Ovary (tissue), 9 donors: ENCODE results near the gene ZNF274. TPM values are rescaled to one million over a fixed set of nuclear protein-coding genes. Genes with fewer than 3 reads are reported as not detected.

Source experiments
- DNase-seq, 5 donors: peaks; one replicate each; pipeline ENCODE4 v3.0.0-alpha.2; 2019 to 2020
- H3K27ac ChIP-seq, 2 donors: fragments of 200-600 bp; one replicate each; pipeline versions ENCODE4 v1.5.1 to v1.8.0; 2019 to 2022
- H3K27me3 ChIP-seq: fragments of 200-600 bp; one replicate; pipeline ENCODE4 v1.8.0; 2022
- H3K36me3 ChIP-seq: fragments of 200-600 bp; sonication (generic); one replicate; pipeline ENCODE4 v1.5.1; 2019
- H3K4me1 ChIP-seq: one replicate; pipeline ENCODE4 v1.8.1; 2013; ENCODE audit warnings: mild to moderate bottlenecking, moderate library complexity; ENCODE audit not compliant: insufficient read depth
- H3K4me3 ChIP-seq: fragments of 200-600 bp; sonication (generic); one replicate; pipeline ENCODE4 v1.5.1; 2017
- H3K9me3 ChIP-seq, 2 donors: fragments of 200-600 bp in 1 of 2; sonication (generic) in 1 of 2; one replicate each; pipeline versions ENCODE4 v1.5.1 to v1.8.1; 2013 to 2019; ENCODE audit warnings: mild to moderate bottlenecking in 1 of 2, moderate library complexity in 1 of 2
- CTCF ChIP-seq, 3 donors: fragments of 450-650 bp in 2 of 3; fragments of 200-600 bp in 1 of 3; IDR thresholded peaks; one replicate each; pipeline versions ENCODE4 v1.5.1 to v1.8.0; 2016 to 2022; ENCODE audit warnings: antibody characterized with exemption in 3 of 3, mild to moderate bottlenecking in 1 of 3
- EP300 ChIP-seq: sonication (generic); formaldehyde crosslinking; IDR thresholded peaks from one replicate; pipeline ENCODE4 v1.6.1; 2017; ENCODE audit warnings: antibody characterized with exemption
- POLR2A ChIP-seq: fragments of 450-650 bp; IDR thresholded peaks from one replicate; pipeline ENCODE4 v1.6.1; 2017; ENCODE audit warnings: antibody characterized with exemption, mild to moderate bottlenecking, moderate library complexity
- WGBS, 3 donors: extraction: QIAGEN DNeasy Blood & Tissue Kit in 1 of 3; methylation state at CpG; one replicate each; pipeline versions ENCODE4 v1.1.5 to v1.1.7; 2013 to 2017; 5-methylcytosine and 5-hydroxymethylcytosine counted together
- intact Hi-C, 4 donors: fragments of 100-400 bp; cut with DNase I; formaldehyde crosslinking; loops; one replicate each; pipeline versions ENCODE4 v1.11.0 to v1.15.1; 2022 to 2023
- polyA plus RNA-seq, 2 donors: library from polyadenylated mRNA; stranded (reverse); fragments of 200-250 nt in 1 of 2; fragments of 350-450 nt in 1 of 2; fragmentation: Illumina TruSeq in 1 of 2; extraction: RNeasy Lipid Tissue Mini Kit (QIAGEN cat#74804) in 1 of 2; gene quantifications; one replicate each; pipeline ENCODE4 v1.2.3, GENCODE V29; 2013 to 2014
- total RNA-seq, 7 donors: library from RNA; depleted of rRNA in 2 of 7; stranded (reverse); fragments of >200 nt in 2 of 7; fragmentation: NEBNext Ultra II Directional in 3 of 7; extraction: Animal tissue kit (Norgen Biotek cat#: 25700) in 3 of 7; gene quantifications; one replicate each; pipeline versions ENCODE4 v1.1.0 to v1.2.4, GENCODE V29; 2016 to 2023
- donor health status: DM: no; HTN: no; CAD: no; lungs with moderate emphysema.
- donor health status: DM: no; HTN: no; CAD: no.
- donor health status: Bipolar disorder and iron deficiency.
- donor health status: DM: yes; HTN: yes; CAD: no.
- donor health status: DM: no; HTN: no; CAD: no.
- donor health status: DM: yes; HTN: yes; CAD: no.

ZNF274 gene
- total and polyA plus RNA-seq, 9 donors = 20.4 to 61.5 (median 39.8) TPM

DNA sequence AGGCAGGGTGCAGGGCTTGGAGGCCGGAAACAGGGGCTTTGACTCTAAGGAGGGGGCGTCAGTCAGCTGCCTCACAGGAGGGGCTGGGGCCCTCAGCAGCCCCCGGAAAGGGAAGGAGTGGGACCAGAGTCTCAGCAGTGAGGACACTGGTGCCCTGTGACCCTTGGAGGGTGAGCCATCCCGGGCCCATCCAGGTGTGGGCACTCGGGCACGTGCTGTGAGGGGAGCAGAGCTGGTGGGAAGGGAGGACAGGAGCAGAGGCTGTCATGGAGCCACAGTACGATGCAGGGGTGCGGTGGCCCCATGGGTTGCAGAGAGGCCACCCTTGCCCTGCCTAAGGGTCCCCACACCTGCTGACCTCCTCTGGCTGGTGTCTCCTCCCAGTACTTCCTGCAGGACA is 26.7 kb downstream of the ZNF274 start:
- Histone ChIP-seq H3K9me3 (peaks cover 62 to 95% of the 10 kb centered on the region in 2 donors), H3K4me3 (no peak overlapping the region), H3K27ac (no peak overlapping the region), H3K27me3 (no peaks in the 10 kb centered on the region), H3K36me3 (peaks cover 36% of the 10 kb centered on the region), H3K4me1 (no peaks in the 10 kb centered on the region)
- WGBS, 3 donors = 96 to 100% (median 100%) methylated on average over 8 of the region's 8 CpGs
- no peak for TF ChIP-seq EP300
- no peak for TF ChIP-seq CTCF (IDR thresholded peaks at IDR 0.05)
- TF ChIP-seq POLR2A = no peak
- DNase-seq = no peak
- intact Hi-C loops = no loop called here

- H3K36me3 ChIP-seq = peaks cover 26% of the 10 kb centered on the region
- peaks cover 50 to 85% of the 10 kb centered on the region in 2 donors for H3K9me3 ChIP-seq
- no peak overlapping the region for H3K27ac ChIP-seq
- WGBS, 3 donors = 95 to 97% (median 96%) methylated on average over 17 of the region's 17 CpGs
- H3K27me3 ChIP-seq = no peaks in the 10 kb centered on the region
- DNase-seq = no peak
- no peaks in the 10 kb centered on the region for H3K4me1 ChIP-seq
- no peak for TF ChIP-seq EP300
- no peak for TF ChIP-seq CTCF (IDR thresholded peaks at IDR 0.05)
- TF ChIP-seq POLR2A = no peak
- intact Hi-C loops = no loop called here
- no peak overlapping the region for H3K4me3 ChIP-seq
Measured at GRCh38 chr19:58212336-58213074, 29.6 kb downstream of the ZNF274 start.

DNA sequence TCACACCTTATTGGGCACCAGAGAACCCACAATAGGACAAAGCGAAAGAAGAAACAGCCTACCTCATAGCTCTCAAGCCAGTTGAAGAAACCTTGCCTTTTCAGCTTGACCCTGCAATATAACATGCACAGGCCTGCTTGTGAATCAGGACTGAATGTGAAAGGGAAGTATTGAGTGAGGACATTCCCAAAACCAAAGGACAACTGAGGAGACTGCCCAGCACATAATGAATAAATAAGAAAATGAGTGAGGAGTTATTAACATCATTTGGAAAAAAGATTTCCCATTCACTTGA is 30.2 kb downstream of the ZNF274 start:
- DNase-seq = no peak
- no peaks in the 10 kb centered on the region for H3K4me1 ChIP-seq
- no peak overlapping the region for H3K27ac ChIP-seq
- peaks cover 26% of the 10 kb centered on the region for H3K36me3 ChIP-seq
- H3K4me3 ChIP-seq = no peak overlapping the region
- WGBS, 3 donors = 93 to 100% (median 96%) methylated on average over 1 of the region's 1 CpG
- intact Hi-C loops = no loop called here
- peaks cover 45 to 80% of the 10 kb centered on the region in 2 donors for H3K9me3 ChIP-seq
- H3K27me3 ChIP-seq = no peaks in the 10 kb centered on the region
- no peak for TF ChIP-seq POLR2A
- no peak for TF ChIP-seq CTCF (IDR thresholded peaks at IDR 0.05)
- TF ChIP-seq EP300 = no peak

- Histone ChIP-seq H3K4me3 (no peak overlapping the region), H3K27me3 (no peaks in the 10 kb centered on the region), H3K36me3 (peaks cover 7% of the 10 kb centered on the region), H3K9me3 (peaks cover 17 to 58% of the 10 kb centered on the region in 2 donors), H3K4me1 (no peaks in the 10 kb centered on the region), H3K27ac (no peak overlapping the region)
- TF ChIP-seq EP300 (no peak), POLR2A (no peak), CTCF (IDR thresholded peaks at IDR 0.05) (no peak)
- intact Hi-C loops = no loop called here
- 39 to 57% (median 39%) methylated on average over 34 of the region's 34 CpGs for WGBS, 3 donors
- DNase-seq = no peak
Measured at GRCh38 chr19:58217069-58217481, 34.2 kb downstream of the ZNF274 start.
